NB4 (cell line): ENCODE data around the gene METTL21C.
A peak's percentile ranks its signal among the peaks of the same experiment; 100 is the strongest.

Experiments used
- DNase-seq: peaks from one replicate; pipeline ENCODE4 v3.0.0; 2010; ENCODE audit warnings: low read depth
- H3K4me3 ChIP-seq: one replicate; pipeline ENCODE4 v1.5.1; 2011; ENCODE audit warnings: mild to moderate bottlenecking, low read depth, low read length, moderate library complexity
- CTCF ChIP-seq: IDR thresholded peaks from one replicate; pipeline ENCODE4 v1.5.1; 2012; ENCODE audit warnings: low read depth, low read length
- MAX ChIP-seq: IDR thresholded peaks from 2 replicates; pipeline ENCODE4 v1.6.1; 2011; ENCODE audit warnings: low read depth, low read length
- MYC ChIP-seq: IDR thresholded peaks from 2 replicates; pipeline ENCODE4 v1.6.1; 2011; ENCODE audit warnings: low read depth, low read length
- POLR2A ChIP-seq: IDR thresholded peaks from 2 replicates; pipeline ENCODE4 v1.6.1; 2011; ENCODE audit warnings: mild to moderate bottlenecking; ENCODE audit not compliant: insufficient read length; ENCODE audit errors: extremely low read depth

The METTL21C gene

GRCh38 chr13:102694937-102695336 lies at the start of gene METTL21C:
Gene METTL21C, minus strand, starts transcription at chr13:102695044. Its CDS starts 546 bp downstream, at chr13:102694498.
- H3K4me3 ChIP-seq = no peak within 1 kb of the TSS
- TF ChIP-seq CTCF (no peak), MAX (no peak), MYC (no peak), POLR2A (no peak)
- DNase-seq = no peak

- TF ChIP-seq MYC (no peak), POLR2A (no peak), CTCF (no peak), MAX (no peak)
- no peak for DNase-seq
- H3K4me3 ChIP-seq = no peak overlapping the region
These were observed 47.7 kb upstream of the METTL21C start for GRCh38 chr13:102742506-102742905.

- no peak for DNase-seq
- no peak overlapping the region for H3K4me3 ChIP-seq
- TF ChIP-seq CTCF (no peak), POLR2A (no peak), MAX (no peak), MYC (no peak)
These were observed 47.3 kb upstream of the METTL21C start for GRCh38 chr13:102742101-102742500.

- no peak for DNase-seq
- no peak overlapping the region for H3K4me3 ChIP-seq
- TF ChIP-seq MYC = no peak
- TF ChIP-seq MAX = no peak
- no peak for TF ChIP-seq POLR2A
These were observed 34.9 kb upstream of the METTL21C start for GRCh38 chr13:102729560-102730270.

- H3K4me3 ChIP-seq = no peak overlapping the region
- no peak for TF ChIP-seq CTCF
- no peak for TF ChIP-seq MAX
- no peak for TF ChIP-seq MYC
- TF ChIP-seq POLR2A = no peak
- DNase-seq = peak; percentile 32
These were observed 31.6 kb upstream of the METTL21C start for GRCh38 chr13:102726430-102726829.

- H3K4me3 ChIP-seq = no peak overlapping the region
- TF ChIP-seq POLR2A = no peak
- peak; percentile 59 for TF ChIP-seq MAX
- TF ChIP-seq MYC = peak; percentile 30; the same call in 1 of the 2 replicates
- no peak for TF ChIP-seq CTCF
- peak; percentile 38 for DNase-seq
These were observed 30.1 kb upstream of the METTL21C start for GRCh38 chr13:102724923-102725322.
